Body of pancreas (tissue), 4 donors: ENCODE results near the gene TNP1.

Experiments used
- POLR2A ChIP-seq, 3 donors: fragments of 450-650 bp; IDR thresholded peaks; one replicate each; pipeline ENCODE4 v1.6.1; 2016; ENCODE audit warnings: antibody characterized with exemption in 3 of 3, mild to moderate bottlenecking in 2 of 3
- TF ChIP-seq, protein P1 (sequence below), 7 experiments: fragments of 450-650 bp in 4 of 7; fragments of 200-600 bp in 3 of 7; sonication (generic) in 3 of 7; IDR thresholded peaks; one replicate each; pipeline ENCODE4 v1.5.1; 2016 to 2019; ENCODE audit warnings: antibody characterized with exemption in 7 of 7

DNA sequence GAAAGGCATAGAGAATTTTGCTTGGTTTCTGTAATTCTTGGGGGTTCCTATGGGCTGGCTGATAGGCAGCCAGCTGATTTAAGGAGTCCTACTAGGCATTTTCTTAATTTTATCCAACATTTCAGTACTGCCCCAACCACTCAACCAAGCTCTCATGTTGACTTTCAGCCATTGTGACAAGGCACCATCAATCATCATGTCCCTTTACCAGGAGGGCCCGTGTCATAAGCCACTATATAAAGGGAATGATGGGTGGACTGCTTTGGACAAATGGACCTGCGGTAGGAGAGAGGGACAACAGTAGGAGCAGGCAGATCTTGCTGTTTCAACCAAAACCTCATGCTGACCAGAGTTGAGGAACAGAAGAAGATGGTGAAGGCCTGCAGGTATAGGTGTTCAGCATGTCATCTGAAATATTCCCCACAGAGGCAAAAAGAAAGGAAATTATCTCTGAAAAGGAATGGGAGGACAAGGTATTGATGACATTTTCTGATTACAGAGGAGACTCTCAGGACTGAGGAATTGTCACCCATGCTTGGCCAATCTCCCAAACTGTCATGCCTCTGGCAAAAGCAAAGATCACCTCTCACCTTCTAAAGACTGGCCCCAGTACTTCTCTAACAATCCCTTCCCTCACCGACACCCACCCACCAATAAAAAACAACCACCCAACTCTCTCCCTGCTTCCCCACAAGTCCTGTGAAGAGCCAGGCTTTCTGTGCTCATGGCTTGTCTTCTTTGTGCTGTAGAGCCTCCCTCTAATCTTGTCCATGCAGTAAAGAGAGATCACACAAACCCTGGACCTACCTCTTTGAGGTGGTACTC, 10.9 kb upstream of the TNP1 start:
- TF ChIP-seq, protein P1, sequence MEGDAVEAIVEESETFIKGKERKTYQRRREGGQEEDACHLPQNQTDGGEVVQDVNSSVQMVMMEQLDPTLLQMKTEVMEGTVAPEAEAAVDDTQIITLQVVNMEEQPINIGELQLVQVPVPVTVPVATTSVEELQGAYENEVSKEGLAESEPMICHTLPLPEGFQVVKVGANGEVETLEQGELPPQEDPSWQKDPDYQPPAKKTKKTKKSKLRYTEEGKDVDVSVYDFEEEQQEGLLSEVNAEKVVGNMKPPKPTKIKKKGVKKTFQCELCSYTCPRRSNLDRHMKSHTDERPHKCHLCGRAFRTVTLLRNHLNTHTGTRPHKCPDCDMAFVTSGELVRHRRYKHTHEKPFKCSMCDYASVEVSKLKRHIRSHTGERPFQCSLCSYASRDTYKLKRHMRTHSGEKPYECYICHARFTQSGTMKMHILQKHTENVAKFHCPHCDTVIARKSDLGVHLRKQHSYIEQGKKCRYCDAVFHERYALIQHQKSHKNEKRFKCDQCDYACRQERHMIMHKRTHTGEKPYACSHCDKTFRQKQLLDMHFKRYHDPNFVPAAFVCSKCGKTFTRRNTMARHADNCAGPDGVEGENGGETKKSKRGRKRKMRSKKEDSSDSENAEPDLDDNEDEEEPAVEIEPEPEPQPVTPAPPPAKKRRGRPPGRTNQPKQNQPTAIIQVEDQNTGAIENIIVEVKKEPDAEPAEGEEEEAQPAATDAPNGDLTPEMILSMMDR (IDR thresholded peaks at IDR 0.05): no peak
- no peak for TF ChIP-seq POLR2A (IDR thresholded peaks at IDR 0.05)
